Glomerular visceral epithelial cell (primary cell): ENCODE results near the gene IRF2BP2.

Source experiments
- DNase-seq: peaks from one replicate; pipeline ENCODE4 v3.0.0-alpha.2; 2016; ENCODE audit errors: extremely low spot score

Gene IRF2BP2

DNA sequence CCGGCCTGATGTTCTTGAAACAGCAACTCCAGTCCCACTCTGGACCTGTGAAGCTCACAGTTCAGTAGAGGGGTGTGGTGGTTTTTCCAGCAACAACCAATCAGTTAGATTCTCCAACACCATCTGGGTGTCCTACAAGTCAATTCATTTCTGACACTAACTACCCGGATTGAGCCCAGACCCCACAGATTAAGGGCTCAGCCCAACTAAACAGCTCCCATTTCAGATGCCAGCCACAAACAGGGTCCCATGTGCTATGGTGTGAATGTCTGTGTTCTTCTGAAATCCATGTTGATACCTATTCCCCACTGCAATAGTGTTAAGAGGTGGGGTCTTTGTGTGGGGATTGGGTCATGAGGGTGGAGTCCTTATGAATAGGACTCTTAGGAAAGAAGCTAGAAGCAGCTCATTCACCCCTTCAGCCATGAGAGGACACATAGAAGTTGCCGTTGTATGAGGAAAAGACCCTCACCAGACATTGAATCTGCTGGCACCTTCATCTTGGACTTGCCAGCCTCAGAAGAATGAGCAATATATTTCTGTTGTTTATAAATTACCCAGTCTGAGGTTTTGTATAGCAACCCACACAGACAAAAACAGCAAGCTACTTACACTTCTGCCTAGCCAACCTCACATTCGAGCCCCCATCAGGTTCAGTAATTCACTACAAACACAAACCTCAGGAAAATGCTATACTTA lies 53.6 kb downstream of the IRF2BP2 start:
- DNase-seq: no peak

DNA sequence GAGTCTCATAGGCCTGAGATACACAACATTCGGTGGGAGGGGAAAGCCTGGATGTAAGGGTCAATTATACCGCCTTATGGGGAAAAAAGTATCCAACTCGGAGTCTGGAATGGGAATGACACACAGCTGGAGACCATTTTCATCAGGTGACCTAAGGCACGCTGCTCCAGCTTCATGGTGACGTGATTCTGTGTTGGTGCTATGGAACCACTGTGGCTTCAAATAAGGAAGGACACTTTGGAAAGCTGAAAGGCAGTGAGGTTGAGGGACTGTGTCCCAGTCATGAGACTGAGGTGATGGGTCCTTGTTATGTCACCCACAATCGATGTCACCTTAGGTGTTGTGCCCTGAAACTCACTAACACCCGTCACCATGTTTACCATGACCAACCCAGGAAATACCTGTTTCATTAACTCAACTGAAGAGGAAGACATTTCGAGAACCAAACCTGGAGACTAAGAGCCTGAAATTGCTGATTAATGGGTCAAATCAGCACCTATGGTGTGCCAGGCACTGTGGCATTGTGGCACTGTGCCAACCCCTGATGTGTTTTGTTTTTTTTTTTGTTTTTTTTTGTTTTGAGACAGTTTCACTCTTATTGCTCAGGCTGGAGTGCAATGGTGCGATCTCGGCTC lies 54.5 kb downstream of the IRF2BP2 start:
- no peak for DNase-seq

DNA sequence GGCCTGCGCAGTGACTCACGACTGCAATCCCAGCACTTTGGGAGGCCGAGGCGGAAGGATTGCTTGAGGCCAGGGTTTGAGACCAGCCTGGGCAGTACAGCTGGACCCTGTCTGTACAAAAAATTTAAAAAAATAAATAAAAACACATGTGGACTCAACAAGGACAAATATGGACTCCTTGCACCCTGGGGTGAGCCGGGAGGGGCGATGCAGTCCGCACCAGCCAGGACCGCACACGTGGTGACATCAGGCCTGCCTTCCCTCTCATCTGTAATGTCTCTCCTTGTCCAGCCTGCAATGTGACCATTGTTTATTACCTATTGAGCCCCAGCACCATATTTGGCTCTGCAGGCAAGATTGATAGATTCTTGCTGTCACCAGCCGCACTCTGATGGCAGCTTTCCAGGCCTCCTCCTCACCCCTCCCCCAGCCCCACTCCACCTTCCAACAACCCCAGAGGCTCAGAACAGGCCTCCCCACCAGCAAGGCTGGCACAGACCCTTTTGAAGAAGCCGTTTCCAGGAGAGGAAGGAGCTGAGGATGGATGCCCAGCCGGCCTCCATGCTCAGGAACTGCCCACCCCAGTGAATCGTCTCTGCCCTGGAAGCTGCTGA lies 55.2 kb downstream of the IRF2BP2 start:
- DNase-seq: no peak
